HEK293T (cell line): ENCODE data around the gene GAD2.

ENCODE experiments used
- CTCF ChIA-PET: fragments of 350-600 bp; formaldehyde crosslinking; extraction: SDS; loops from one replicate; lab custom pipeline; 2021; ENCODE audit warnings: antibody characterized with exemption, inconsistent platforms; lab: Yijun Ruan, JAX
- POLR2A ChIA-PET: fragments of 350-600 bp; formaldehyde crosslinking; extraction: SDS; loops from one replicate; lab custom pipeline; 2020; ENCODE audit warnings: antibody characterized with exemption, inconsistent platforms; lab: Yijun Ruan, JAX
- DNase-seq: peaks from one replicate; pipeline ENCODE4 v3.0.0; 2012; ENCODE audit warnings: mixed read lengths; ENCODE audit errors: extremely low spot score
- ARNT ChIP-seq: fragments of 450-650 bp; IDR thresholded peaks from 2 replicates; pipeline ENCODE4 v1.6.1; 2017; ENCODE audit warnings: mild to moderate bottlenecking
- BHLHE40 ChIP-seq: fragments of 450-650 bp; IDR thresholded peaks from 2 replicates; pipeline ENCODE4 v1.6.1; 2016; ENCODE audit warnings: mild to moderate bottlenecking, moderate library complexity, borderline replicate concordance
- CTBP1 ChIP-seq: fragments of 450-650 bp; IDR thresholded peaks from 2 replicates; pipeline ENCODE4 v1.6.1; 2016; ENCODE audit warnings: borderline replicate concordance
- ELF4 ChIP-seq: fragments of 450-650 bp; IDR thresholded peaks from 2 replicates; pipeline ENCODE4 v1.6.1; 2017; ENCODE audit warnings: antibody characterized with exemption
- FOXA1 ChIP-seq: fragments of 450-650 bp; IDR thresholded peaks from 2 replicates; pipeline ENCODE4 v1.6.1; 2016; ENCODE audit warnings: mild to moderate bottlenecking
- FOXK2 ChIP-seq: fragments of 450-650 bp; IDR thresholded peaks from 2 replicates; pipeline ENCODE4 v1.6.1; 2016; ENCODE audit warnings: mild to moderate bottlenecking
- FOXM1 ChIP-seq: fragments of 450-650 bp; IDR thresholded peaks from 2 replicates; pipeline ENCODE4 v1.6.1; 2017; ENCODE audit warnings: mild to moderate bottlenecking, borderline replicate concordance
- HDGF ChIP-seq: fragments of 450-650 bp; IDR thresholded peaks from 2 replicates; pipeline ENCODE4 v1.6.1; 2017; ENCODE audit warnings: antibody characterized with exemption, borderline replicate concordance
- L3MBTL2 ChIP-seq: fragments of 450-650 bp; conservative IDR thresholded peaks from 2 replicates; pipeline ENCODE4 v1.6.1; 2016; ENCODE audit warnings: mild to moderate bottlenecking
- LEF1 ChIP-seq: fragments of 450-650 bp; IDR thresholded peaks from 2 replicates; pipeline ENCODE4 v1.6.1; 2017; ENCODE audit warnings: mild to moderate bottlenecking, borderline replicate concordance
- NFRKB ChIP-seq: fragments of 450-650 bp; IDR thresholded peaks from 2 replicates; pipeline ENCODE4 v1.6.1; 2016; ENCODE audit warnings: mild to moderate bottlenecking, moderate library complexity
- PKNOX1 ChIP-seq: fragments of 450-650 bp; IDR thresholded peaks from 2 replicates; pipeline ENCODE4 v1.6.1; 2016
- SP1 ChIP-seq: fragments of 450-650 bp; IDR thresholded peaks from 2 replicates; pipeline ENCODE4 v1.6.1; 2017
- SUZ12 ChIP-seq: fragments of 450-650 bp; IDR thresholded peaks from 2 replicates; pipeline ENCODE4 v1.6.1; 2016; ENCODE audit warnings: mild to moderate bottlenecking
- TARDBP ChIP-seq: fragments of 450-650 bp; IDR thresholded peaks from 2 replicates; pipeline ENCODE4 v1.6.1; 2016
- ZNF384 ChIP-seq: fragments of 450-650 bp; IDR thresholded peaks from 2 replicates; pipeline ENCODE4 v1.6.1; 2016

GAD2 gene

GRCh38 chr10:26215935-26216584 lies 514 bp upstream of the GAD2 start:
- CTCF ChIA-PET: no interaction called here
- POLR2A ChIA-PET: no interaction called here
- peak; percentile 63 for DNase-seq
- peak; percentile 75 for TF ChIP-seq L3MBTL2
- TF ChIP-seq HDGF: no peak

- ChIA-PET POLR2A (no interaction called here), CTCF (no interaction called here)
- DNase-seq: no peak
- TF ChIP-seq BHLHE40 (no peak), LEF1 (no peak), SUZ12 (no peak)
Observed at GRCh38 chr10:26217396-26218086, 967 bp downstream of the GAD2 start.

GRCh38 chr10:26219676-26220075 lies 3.1 kb downstream of the GAD2 start:
- TF ChIP-seq PKNOX1 (no peak), HDGF (no peak), CTBP1 (no peak), TARDBP (no peak), SP1 (no peak), FOXA1 (no peak), SUZ12 (no peak), NFRKB (no peak), BHLHE40 (no peak), LEF1 (no peak), ELF4 (no peak), ZNF384 (no peak), L3MBTL2 (no peak), FOXK2 (no peak), FOXM1 (no peak), ARNT (no peak)
- POLR2A ChIA-PET: no interaction called here
- no peak for DNase-seq
- CTCF ChIA-PET: no interaction called here

GRCh38 chr10:26220901-26221300 lies 4.3 kb downstream of the GAD2 start:
- ChIA-PET CTCF (no interaction called here), POLR2A (no interaction called here)
- TF ChIP-seq FOXM1: no peak
- TF ChIP-seq PKNOX1: no peak
- TF ChIP-seq LEF1: no peak
- TF ChIP-seq ELF4: no peak
- TF ChIP-seq L3MBTL2: no peak
- TF ChIP-seq ZNF384: no peak
- TF ChIP-seq ARNT: no peak
- no peak for TF ChIP-seq FOXK2
- TF ChIP-seq HDGF: no peak
- DNase-seq: no peak

- POLR2A ChIA-PET: no interaction called here
- TF ChIP-seq TARDBP (no peak), PKNOX1 (no peak), CTBP1 (no peak), SUZ12 (no peak), FOXM1 (no peak), NFRKB (no peak)
- no peak for DNase-seq
- CTCF ChIA-PET: no interaction called here
Observed at GRCh38 chr10:26221541-26221940, 5.0 kb downstream of the GAD2 start.

GRCh38 chr10:26222563-26222962 lies 6.0 kb downstream of the GAD2 start:
- CTCF ChIA-PET: no interaction called here
- DNase-seq: no peak
- POLR2A ChIA-PET: no interaction called here
- TF ChIP-seq ARNT (no peak), ZNF384 (no peak), CTBP1 (no peak), LEF1 (no peak), NFRKB (no peak), ELF4 (no peak), TARDBP (no peak), FOXA1 (no peak), FOXK2 (no peak), PKNOX1 (no peak), L3MBTL2 (no peak), FOXM1 (no peak), SUZ12 (no peak), HDGF (no peak), SP1 (no peak), BHLHE40 (no peak)
